NCI-H2029 (cell line): Measurements from ENCODE around the gene RNF40.
A peak's percentile ranks its signal among the peaks of the same experiment; 100 is the strongest.

Experiments
- DNase-seq: peaks from one replicate; lab custom pipeline; 2025; lab: John Stamatoyannopoulos, UW

The RNF40 gene

GRCh38 chr16:30740364-30741251 lies 21.5 kb upstream of the RNF40 start:
- peak; percentile 85 for DNase-seq

- no peak for DNase-seq
Observed at GRCh38 chr16:30741461-30741914, 20.6 kb upstream of the RNF40 start.

DNA sequence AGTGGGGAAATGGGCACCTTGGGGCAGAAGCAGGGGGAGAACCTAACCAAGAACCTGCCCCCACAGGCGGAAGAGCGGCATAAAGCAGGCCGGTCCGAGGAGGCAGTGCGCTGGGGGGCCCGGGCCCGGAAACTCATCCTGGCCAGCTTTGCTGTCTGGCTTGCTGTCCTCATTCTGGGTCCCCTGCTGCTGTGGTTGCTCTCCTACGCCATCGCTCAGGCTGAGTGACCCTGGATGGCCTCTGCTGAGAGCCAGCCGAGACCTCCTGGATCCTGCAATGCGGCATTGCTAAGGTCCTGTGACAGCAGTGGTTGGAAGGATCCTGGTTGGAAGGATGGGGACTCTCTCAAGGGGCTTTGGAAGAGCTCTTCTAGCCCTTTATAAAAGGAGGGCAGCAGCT lies 18.4 kb upstream of the RNF40 start:
- DNase-seq: no peak

GRCh38 chr16:30744183-30744582 lies 17.9 kb upstream of the RNF40 start:
- no peak for DNase-seq

- no peak for DNase-seq
Observed at GRCh38 chr16:30745082-30745481, 17.0 kb upstream of the RNF40 start.

DNA sequence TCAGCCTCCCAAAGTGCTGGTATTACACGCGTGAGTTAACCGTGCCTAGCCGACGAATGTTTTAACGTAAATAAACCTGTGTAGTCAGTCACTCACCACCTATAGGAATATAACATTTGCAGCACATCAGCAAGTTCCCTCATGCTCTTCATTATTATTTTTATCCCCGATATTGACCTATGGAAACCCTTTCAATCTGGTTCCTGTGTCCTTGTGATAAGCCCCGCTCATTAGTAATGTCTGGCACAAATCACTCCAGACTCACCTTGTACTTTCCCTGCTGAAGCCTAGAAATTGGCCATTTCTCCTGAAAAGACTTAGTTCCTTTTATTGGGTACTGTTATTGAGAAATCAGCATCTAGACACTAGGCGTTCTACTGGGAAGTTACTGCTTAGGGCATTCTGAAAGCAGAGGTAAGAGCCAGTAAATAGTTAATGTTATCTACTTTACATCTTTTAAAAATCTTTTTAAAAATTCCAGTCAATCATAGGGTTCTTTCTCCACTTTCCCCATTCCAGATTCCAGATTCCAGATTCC lies 15.4 kb upstream of the RNF40 start:
- DNase-seq: no peak

- no peak for DNase-seq
Observed at GRCh38 chr16:30747331-30747730, 14.8 kb upstream of the RNF40 start.

DNA sequence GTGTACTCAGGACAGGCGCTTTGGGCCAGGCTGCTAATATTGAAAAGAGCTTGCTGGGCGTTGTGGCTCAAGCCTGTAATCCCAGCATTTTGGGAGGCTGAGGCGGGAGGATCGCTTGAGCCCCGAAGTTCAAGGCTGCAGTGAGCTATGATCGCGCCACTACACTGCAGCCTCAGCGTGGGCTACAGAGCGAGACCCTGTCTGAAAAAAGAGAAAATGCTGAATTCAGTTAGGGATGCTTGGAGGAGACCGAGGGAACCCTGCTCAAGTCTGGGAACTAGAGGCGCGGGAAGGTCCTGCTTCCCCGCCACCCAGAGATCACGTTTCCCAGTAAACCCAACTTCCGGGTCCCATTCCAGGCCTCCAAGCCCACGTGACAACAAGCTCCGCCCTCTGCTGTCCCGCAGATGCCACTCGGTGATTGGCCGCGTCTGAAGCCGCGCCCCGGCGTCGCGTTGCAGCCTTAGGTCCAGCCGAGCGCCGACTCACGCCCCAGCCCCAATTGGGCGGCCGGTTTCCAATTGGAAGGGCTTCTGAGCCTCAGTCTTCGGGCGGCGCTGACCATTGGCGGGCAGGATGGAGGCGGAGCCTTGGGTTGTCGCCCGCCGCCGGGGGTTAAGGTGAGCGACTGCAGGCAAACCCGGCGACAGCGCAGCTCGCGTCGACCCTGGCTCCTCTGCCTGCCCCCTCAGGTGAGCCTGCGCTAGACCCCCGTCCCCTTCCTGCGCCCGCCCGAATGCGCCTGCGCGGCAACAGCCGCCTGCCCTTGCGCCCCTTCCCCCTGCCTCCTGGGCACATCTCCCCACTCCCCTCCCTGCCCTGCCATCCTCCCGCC lies 14.1 kb upstream of the RNF40 start, which contains the start of gene PHKG2:
TSS of gene PHKG2 (plus strand) at position 627 of the 835 bp plus-strand sequence. CDS start 396 bp downstream, outside the sequence.
- peak; percentile 98 for DNase-seq

GRCh38 chr16:30748634-30749445 lies 13.3 kb upstream of the RNF40 start:
- DNase-seq: peak; percentile 20

DNA sequence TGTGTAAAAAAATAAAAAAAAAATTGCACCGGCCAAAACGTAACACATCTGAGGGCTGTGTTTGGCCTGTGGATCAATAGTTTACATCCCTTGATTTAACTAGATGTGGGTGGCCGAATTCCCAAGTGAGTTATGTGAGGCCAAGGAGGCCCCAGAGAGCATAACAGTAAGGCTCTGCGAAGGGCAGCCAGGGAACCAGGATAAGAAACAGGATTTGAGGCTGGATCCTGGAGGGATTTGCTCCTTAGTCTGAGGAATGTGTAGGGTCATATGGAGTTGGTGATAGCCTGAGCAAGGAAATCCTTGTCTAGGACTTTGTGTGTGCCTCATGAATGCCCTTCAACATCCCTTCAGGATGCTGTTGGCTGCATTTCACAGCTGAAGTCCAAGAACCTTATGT lies 11.9 kb upstream of the RNF40 start:
- no peak for DNase-seq

DNA sequence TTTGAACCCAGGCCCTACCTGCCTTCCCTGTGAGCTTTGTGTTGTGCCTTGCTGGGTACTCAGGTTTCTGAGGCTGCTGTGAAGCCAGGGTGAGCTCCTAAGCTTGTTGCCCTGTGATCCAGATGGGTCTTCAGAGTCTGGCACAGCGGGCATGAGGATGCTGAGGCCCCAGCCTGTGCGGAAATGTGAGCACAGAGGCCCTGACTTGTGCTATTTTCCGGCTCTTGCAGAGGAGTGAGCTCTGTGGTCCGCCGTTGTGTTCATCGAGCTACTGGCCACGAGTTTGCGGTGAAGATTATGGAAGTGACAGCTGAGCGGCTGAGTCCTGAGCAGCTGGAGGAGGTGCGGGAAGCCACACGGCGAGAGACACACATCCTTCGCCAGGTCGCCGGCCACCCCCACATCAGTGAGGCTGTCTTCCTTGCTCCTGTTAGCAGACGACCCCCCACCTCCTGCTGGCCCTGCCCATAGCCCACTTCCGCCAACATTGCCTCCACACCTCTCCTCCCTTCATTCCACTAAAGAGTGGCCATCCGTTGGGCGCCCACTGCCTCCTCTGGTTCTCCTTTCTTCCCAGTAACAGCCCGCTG lies 11.2 kb upstream of the RNF40 start:
- DNase-seq: no peak

- no peak for DNase-seq
Observed at GRCh38 chr16:30753596-30753995, 8.5 kb upstream of the RNF40 start.

GRCh38 chr16:30755955-30756780 lies 6.0 kb upstream of the RNF40 start:
- no peak for DNase-seq

DNA sequence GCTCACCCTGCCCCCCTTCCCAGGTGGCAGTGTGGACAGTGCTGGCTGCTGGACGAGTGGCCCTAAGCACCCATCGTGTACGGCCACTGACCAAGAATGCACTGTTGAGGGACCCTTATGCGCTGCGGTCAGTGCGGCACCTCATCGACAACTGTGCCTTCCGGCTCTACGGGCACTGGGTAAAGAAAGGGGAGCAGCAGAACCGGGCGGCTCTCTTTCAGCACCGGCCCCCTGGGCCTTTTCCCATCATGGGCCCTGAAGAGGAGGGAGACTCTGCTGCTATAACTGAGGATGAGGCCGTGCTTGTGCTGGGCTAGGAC lies 5.4 kb upstream of the RNF40 start:
- no peak for DNase-seq

- DNase-seq: no peak
Observed at GRCh38 chr16:30757316-30757715, 4.8 kb upstream of the RNF40 start.

GRCh38 chr16:30758988-30759491 lies 3.1 kb upstream of the RNF40 start:
- no peak for DNase-seq

- no peak for DNase-seq
Observed at GRCh38 chr16:30760001-30760559, 2.0 kb upstream of the RNF40 start.

GRCh38 chr16:30760577-30761426 lies 1.3 kb upstream of the RNF40 start:
- no peak for DNase-seq

DNA sequence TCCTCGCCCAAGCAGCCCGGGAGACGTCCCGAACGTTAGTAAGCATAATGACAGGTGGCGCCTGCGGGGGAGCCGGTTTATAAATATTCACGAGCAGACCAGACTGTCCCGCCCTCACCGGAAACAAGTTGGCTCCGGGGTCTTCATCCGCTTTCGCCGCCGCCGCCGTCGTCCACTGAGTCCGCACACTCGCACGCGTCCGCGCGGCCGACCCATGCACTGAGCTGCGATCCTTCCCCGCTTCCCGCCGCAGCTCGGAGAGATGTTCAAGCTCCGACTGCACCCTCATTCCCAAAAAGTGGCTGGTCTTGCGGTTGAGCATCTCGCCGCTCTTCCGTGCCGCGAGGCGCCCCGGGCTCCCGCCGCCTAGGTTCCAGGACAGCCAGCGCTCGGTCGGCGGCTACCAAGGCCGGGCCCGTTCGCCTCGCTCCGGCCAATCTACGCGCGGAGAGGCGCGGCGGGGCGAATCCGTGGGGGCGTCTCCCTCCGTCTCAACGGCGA lies 645 bp upstream of the RNF40 start:
- DNase-seq: no peak
